GM21447 (cell line): Measurements from ENCODE around the gene GRIA1.
"Not testable (repeated sequence)": the region's sequence is repeated elsewhere in the genome, so short reads cannot be mapped to it uniquely, and the experiment has no call there.

Experiments used
- ATAC-seq: cut with Tn5 transposase; IDR thresholded peaks from one replicate; pipeline ENCODE4 v1.9.1; 2021; ENCODE audit not compliant: unreplicated experiment

Gene GRIA1

GRCh38 chr5:153711755-153712154 is 221.3 kb downstream of the GRIA1 start:
- no peak for ATAC-seq

GRCh38 chr5:153712946-153713345 is 222.5 kb downstream of the GRIA1 start:
- ATAC-seq = no peak

- ATAC-seq = no peak
These were observed 223.5 kb downstream of the GRIA1 start for GRCh38 chr5:153713943-153714342.

- no peak for ATAC-seq
These were observed 224.3 kb downstream of the GRIA1 start for GRCh38 chr5:153714798-153715197.

- ATAC-seq = no peak
These were observed 226.8 kb downstream of the GRIA1 start for GRCh38 chr5:153717287-153717686.

GRCh38 chr5:153718713-153719112 is 228.2 kb downstream of the GRIA1 start:
- no peak for ATAC-seq

GRCh38 chr5:153719324-153719723 is 228.9 kb downstream of the GRIA1 start:
- no peak for ATAC-seq

DNA sequence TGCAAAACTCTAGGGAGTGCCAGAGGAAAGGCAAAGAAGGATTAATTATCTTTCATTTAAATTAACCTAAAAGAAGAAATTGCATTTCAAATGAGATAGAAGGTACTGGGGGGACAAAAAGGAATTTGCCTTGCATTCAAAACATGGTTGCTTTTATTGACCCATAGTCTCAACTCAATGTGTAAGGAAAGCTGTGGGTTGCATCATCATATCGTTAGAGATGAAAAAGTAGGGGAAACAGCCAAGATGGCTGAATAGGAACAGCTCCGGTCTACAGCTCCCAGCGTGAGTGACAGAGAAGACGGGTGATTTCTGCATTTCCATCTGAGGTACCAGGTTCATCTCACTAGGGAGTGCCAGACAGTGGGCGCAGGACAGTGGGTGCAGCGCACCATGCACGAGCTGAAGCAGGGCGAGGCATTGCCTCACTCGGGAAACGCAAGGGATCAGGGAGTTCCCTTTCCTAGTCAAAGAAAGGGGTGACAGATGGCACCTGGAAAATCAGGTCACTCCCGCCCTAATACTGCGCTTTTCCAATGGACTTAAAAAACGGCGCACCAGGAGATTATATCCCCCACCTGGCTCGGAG is 232.6 kb downstream of the GRIA1 start:
- ATAC-seq = not testable (repeated sequence)

DNA sequence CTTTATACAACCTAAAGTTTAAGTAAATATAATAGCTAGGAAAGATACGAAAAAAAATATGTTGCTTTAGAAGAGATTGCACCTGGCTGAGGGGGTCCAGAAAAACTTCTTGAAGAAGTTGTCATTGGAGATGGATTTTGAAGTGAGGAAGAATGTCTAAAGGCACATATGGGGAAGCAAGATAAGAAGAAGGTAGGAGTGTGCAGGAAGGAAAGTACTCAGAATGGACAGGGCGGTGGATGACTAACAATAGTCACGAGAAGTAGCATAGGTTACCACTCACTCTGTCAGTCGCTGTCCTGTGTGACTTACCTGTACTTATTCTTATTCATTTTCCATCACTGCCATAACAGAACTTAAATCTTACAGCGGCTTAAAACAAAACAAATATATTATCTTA is 251.6 kb downstream of the GRIA1 start:
- ATAC-seq = no peak

DNA sequence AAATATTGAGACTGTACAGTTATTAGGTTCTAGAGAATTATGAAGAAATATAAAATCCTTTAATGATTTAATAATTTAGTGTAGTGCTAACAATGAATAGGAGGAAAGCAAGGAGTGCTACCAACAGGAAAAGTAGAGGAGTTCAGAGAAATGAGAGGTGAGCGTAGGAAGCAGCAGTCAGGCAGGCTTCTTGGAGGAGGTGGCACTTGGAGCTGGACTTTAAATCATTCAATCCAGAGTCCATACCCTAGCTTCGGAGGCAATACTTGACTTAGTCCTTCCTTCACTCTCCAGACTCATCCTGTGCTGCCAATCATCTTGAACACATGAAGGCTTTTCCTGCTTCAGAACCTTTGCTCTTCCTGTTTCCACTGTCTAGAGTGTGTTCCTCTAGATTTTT is 254.3 kb downstream of the GRIA1 start:
- ATAC-seq = no peak

GRCh38 chr5:153745778-153746395 is 255.4 kb downstream of the GRIA1 start:
- ATAC-seq = no peak

DNA sequence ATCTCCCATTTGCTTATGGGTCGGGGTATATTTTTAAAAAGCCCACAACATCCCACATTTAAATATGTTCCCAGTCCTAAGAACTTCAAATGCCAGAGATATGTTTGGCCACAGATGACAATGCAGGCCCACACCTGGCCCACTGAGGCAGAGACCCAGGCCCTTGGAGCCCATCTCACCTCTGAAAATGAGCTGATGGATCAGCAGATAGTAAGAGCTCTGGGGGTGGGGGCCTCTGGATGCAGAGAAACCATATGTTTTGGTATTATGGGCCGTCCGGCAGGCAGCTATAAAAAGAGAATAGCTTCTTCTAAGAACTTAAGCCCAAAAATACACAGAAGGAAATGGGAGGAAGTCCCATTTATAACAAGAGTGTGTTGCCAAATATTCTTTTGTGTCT is 256.0 kb downstream of the GRIA1 start:
- ATAC-seq = no peak

GRCh38 chr5:153748823-153749222 is 258.4 kb downstream of the GRIA1 start:
- no peak for ATAC-seq

DNA sequence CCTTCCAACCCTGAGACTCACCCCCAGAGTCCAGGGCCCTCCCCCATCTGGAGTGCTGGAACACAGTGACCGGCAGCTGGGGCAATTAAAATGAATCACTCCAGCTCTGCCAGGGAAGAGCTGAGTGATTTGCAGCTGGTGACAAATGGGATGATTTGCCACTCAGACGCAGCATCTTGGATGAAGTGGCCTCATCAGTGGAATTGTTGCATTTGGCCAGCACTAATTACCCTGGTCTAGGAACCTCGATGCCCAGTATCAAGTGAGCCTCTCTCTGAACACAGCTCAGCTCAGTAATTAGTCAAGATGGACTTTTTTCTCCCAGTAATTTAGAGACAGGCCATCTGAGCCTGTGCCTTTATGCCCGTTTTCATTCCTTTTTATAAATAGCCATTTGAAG is 259.5 kb downstream of the GRIA1 start:
- ATAC-seq = no peak

- no peak for ATAC-seq
These were observed 260.8 kb downstream of the GRIA1 start for GRCh38 chr5:153751251-153751650.

- ATAC-seq = no peak
These were observed 262.4 kb downstream of the GRIA1 start for GRCh38 chr5:153752890-153753289.

GRCh38 chr5:153753645-153754432 is 263.4 kb downstream of the GRIA1 start:
- ATAC-seq = no peak

DNA sequence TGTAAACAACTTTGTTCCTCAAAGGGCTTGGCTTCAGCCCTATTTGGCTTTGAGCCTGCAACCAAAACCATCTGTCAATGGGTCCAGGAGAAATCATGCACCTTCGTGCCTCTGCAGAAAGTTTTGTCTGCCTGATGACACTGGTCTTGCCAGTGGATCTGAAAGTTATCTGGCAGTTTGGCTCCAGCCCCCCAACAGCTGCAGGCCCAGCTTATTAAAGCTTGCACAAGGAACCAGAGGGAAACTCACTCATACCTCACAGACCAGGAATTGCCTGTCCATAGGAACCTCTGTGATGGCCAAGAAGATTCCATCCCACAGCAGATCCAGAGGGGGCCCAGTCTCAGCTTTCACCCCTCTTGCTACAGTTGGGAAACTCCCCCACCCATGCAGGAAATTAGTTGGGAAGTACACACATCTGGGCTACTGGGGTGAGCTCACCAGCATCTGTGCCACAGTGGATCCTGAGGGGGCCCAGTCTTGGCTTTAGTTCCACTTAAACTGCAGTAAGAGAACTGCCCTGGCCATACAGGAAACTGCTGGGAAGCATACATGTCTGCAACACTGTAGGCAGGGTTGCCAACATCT is 265.5 kb downstream of the GRIA1 start:
- no peak for ATAC-seq

DNA sequence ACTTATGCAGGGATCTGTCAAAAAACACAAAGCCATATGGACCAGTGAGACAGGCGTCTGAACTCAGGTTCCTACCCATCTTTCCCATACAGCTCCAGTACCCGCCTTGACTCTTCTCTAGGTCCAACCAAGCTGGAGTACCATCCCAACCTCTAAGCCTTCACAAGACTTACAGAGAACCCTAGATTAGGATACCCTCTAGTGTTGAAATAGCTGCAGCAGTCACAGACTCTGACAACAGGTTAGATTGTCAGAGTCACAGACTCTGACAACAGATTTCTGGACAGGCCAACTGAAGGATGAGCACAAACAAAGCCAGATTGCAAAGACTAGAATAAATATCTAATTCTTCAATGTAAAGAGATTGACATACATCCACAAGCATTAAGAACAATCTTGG is 266.1 kb downstream of the GRIA1 start:
- ATAC-seq = no peak

DNA sequence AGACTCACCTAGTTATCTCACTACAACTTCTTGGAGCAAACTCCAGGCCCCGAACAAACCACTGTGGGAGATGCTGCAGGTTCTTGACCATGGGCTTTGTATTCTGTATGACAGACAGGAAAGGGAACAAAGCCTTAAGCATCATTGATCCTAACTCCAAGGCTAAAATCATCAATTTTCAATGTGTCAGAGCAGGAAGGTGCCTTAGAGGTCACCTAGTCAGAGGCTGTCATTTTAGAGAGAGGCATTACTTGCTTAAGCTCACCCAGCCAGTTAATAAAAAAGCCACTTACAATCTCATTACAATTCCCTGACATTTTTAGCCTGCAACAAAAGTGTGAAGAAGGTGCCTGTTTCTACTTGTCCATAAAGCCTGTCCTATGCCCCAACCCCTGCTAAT is 275.5 kb downstream of the GRIA1 start:
- no peak for ATAC-seq

DNA sequence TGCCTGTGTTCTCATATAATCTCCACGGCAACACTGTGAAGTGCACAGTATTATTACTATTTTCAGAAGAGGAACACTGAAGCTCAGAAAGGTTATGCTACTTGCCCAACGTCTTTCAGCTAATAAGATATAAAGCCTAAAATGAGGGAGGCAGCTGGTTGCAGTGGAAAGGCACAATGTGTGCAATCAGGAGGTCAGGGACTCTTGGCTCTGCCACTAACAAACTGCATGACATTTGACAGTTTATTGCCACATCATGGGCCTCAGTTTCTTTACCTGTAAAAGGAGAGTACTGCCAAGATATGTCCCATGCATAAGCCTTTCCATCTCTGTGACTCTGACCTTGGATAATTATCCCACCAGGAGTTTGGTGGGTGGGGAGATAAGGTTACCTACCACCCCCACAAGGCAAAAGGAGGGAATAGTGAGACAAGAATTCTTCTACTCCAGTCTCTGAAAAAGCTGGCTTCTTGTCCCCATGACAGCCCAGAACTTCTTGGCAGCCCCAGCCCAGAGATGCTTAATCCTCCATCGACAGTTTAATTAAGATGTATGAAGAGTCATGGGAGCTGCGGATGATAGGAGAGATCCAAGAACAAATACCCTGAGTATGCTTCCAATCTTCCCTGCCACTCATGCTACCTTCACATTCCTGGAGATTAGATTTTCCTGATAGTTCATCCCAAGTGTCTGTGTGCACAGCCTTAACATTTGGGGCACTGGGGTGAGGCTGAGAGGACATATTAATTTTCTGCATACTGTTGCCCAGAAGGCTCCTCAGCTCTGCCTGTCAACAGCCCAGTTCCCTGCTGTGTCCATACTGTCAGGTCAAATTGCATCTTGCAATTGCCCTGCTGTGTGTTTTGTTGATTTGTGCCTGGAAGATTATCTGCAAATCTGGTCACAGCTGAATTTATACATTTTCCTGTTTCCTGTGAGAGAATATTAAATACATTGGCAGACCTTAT is 277.0 kb downstream of the GRIA1 start:
- ATAC-seq = no peak
